ENCODE results near the gene ICE2. TPM values are rescaled to one million over a fixed set of nuclear protein-coding genes. Genes with fewer than 3 reads are reported as not detected.

ICE2 gene
- total RNA-seq, 1 experiment from 2014 or later, result 62.8 TPM

DNA sequence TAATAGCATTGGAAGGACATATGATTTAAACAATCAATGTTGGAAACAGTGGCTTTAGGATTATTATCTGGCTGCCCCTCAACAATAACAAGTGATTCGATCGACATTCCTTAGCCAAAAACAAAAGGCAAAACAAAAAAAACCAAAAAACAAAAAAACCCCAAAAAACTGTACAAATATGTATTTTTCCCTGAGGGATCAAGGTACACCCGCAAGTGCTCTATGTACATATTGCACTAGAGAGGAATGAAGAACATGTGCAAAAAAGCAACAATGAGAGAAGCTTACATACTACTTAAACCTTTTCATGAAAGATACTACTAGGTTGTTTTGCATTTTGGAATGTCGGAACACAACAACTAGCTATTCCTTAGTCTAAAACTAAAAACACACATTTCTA, 14.2 kb upstream of the ICE2 start:
- H3K27ac ChIP-seq (ENCODE audit: low read depth, low read length), result no peak overlapping the region
- POLR2A ChIA-PET, result no interaction called here
- BruUV-seq (replicated peaks), result no TSS peak
- RAD21 ChIA-PET (ENCODE audit: low non-redundant PET in 1 of 2, low total read pairs in 2 of 2, uncharacterized antibody in 2 of 2, unreplicated experiment in 2 of 2), result no interaction called here
- no peaks in the 10 kb centered on the region for H3K4me1 ChIP-seq (ENCODE audit: control insufficient read depth in 1 of 2, insufficient read depth in 2 of 2, low read length in 2 of 2)
- no peak overlapping the region for H3K4me2 ChIP-seq (ENCODE audit: low read length)
- CTCF ChIA-PET, result no interaction called here
- no peaks in the 10 kb centered on the region for H3K9me2 ChIP-seq (ENCODE audit: insufficient read depth)
- ATAC-seq (no peak), DNase-seq (ENCODE audit: low read depth, low spot score) (no peak)
- H3K4me3 ChIP-seq (replicated peaks in 1 of 2; ENCODE audit: low read depth in 1 of 2, low read length in 2 of 2), result no peak overlapping the region
- no peaks in the 10 kb centered on the region for H3K36me3 ChIP-seq (ENCODE audit: control insufficient read depth in 1 of 2, insufficient read depth in 2 of 2, low read length in 2 of 2)
- intact Hi-C loops (cut with micrococcal nuclease), result no loop called here
- no peaks in the 10 kb centered on the region for H3K9me3 ChIP-seq (ENCODE audit: control insufficient read depth in 1 of 2, insufficient read depth in 1 of 2, low read depth in 1 of 2, low read length in 2 of 2)
- H4K20me1 ChIP-seq (ENCODE audit: insufficient read depth), result no peaks in the 10 kb centered on the region
- no peak overlapping the region for H2AFZ ChIP-seq (ENCODE audit: low read depth, low read length, poor library complexity, severe bottlenecking)
- H3K9ac ChIP-seq (ENCODE audit: low read length), result no peak overlapping the region
- H3K79me2 ChIP-seq (ENCODE audit: insufficient read depth, low read length), result no peaks in the 10 kb centered on the region
- H3K27me3 ChIP-seq (ENCODE audit: insufficient read depth, low read length), result no peaks in the 10 kb centered on the region
- TF ChIP-seq ZFX (IDR thresholded peaks at IDR 0.05) (no peak), EZH2phosphoT487 (IDR thresholded peaks at IDR 0.05; ENCODE audit: borderline replicate concordance) (no peak), SRF (IDR thresholded peaks at IDR 0.05; ENCODE audit: low read depth) (no peak), FOSL1 (IDR thresholded peaks at IDR 0.05; ENCODE audit: low read depth) (no peak), ZNF274 (IDR thresholded peaks at IDR 0.05; ENCODE audit: low read depth, low read length) (no peak), SIN3A (IDR thresholded peaks at IDR 0.05; ENCODE audit: low read depth) (no peak), ATF3 (IDR thresholded peaks at IDR 0.05) (no peak), YY1 (IDR thresholded peaks at IDR 0.05; ENCODE audit: extremely low read depth, insufficient replicate concordance, low read depth, low read length) (no peak), EZH2 (IDR thresholded peaks at IDR 0.05) (no peak), REST (IDR thresholded peaks at IDR 0.05; ENCODE audit: low read depth) (no peak), POLR2A (IDR thresholded peaks at IDR 0.05; ENCODE audit: borderline replicate concordance, extremely low read depth, insufficient read depth, insufficient read length) (no peak), POLR2AphosphoS5 (IDR thresholded peaks at IDR 0.05; ENCODE audit: low read depth, low read length) (no peak), JUND (IDR thresholded peaks at IDR 0.05) (no peak), SP1 (IDR thresholded peaks at IDR 0.05; ENCODE audit: low read depth) (no peak)
- TF ChIP-seq, protein P1, sequence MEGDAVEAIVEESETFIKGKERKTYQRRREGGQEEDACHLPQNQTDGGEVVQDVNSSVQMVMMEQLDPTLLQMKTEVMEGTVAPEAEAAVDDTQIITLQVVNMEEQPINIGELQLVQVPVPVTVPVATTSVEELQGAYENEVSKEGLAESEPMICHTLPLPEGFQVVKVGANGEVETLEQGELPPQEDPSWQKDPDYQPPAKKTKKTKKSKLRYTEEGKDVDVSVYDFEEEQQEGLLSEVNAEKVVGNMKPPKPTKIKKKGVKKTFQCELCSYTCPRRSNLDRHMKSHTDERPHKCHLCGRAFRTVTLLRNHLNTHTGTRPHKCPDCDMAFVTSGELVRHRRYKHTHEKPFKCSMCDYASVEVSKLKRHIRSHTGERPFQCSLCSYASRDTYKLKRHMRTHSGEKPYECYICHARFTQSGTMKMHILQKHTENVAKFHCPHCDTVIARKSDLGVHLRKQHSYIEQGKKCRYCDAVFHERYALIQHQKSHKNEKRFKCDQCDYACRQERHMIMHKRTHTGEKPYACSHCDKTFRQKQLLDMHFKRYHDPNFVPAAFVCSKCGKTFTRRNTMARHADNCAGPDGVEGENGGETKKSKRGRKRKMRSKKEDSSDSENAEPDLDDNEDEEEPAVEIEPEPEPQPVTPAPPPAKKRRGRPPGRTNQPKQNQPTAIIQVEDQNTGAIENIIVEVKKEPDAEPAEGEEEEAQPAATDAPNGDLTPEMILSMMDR (IDR thresholded peaks at IDR 0.05 in 2 of 3, conservative IDR thresholded peaks at IDR 0.05 in 1 of 3; ENCODE audit: borderline replicate concordance in 1 of 3, insufficient read depth in 1 of 3, low read depth in 2 of 3, low read length in 2 of 3), result no peak
- TF ChIP-seq, protein P2, sequence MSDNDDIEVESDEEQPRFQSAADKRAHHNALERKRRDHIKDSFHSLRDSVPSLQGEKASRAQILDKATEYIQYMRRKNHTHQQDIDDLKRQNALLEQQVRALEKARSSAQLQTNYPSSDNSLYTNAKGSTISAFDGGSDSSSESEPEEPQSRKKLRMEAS (IDR thresholded peaks at IDR 0.05), result no peak

Data from HCT116 (cell line).